PFSK-1 (cell line): ENCODE measurements around the gene GAP43.

Experiments
- FOXP2 ChIP-seq: optimal IDR thresholded peaks from 2 replicates; pipeline ENCODE3; 2011; ENCODE audit warnings: borderline replicate concordance, control low read depth, inconsistent platforms; ENCODE audit not compliant: insufficient read depth; ENCODE audit errors: extremely low read length, extremely low read depth
- POLR2AphosphoS5 ChIP-seq: IDR thresholded peaks from 2 replicates; pipeline ENCODE4 v1.6.1; 2012; ENCODE audit warnings: low read depth, mild to moderate bottlenecking, control low read depth, low read length, moderate library complexity
- REST ChIP-seq, 2 experiments: IDR thresholded peaks; 2 replicates each; pipeline versions ENCODE4 v1.6.1 to v1.8.0; 2011 to 2012; ENCODE audit warnings: low read depth in 2 of 2, low read length in 2 of 2, control low read depth in 1 of 2, inconsistent platforms in 1 of 2, mild to moderate bottlenecking in 1 of 2, moderate library complexity in 1 of 2; ENCODE audit not compliant: insufficient read depth in 1 of 2
- SIN3A ChIP-seq: IDR thresholded peaks from 2 replicates; pipeline ENCODE4 v1.6.1; 2012; ENCODE audit warnings: mild to moderate bottlenecking, low read length, moderate library complexity, borderline replicate concordance; ENCODE audit not compliant: insufficient read depth
- TAF1 ChIP-seq: IDR thresholded peaks from 2 replicates; pipeline ENCODE4 v1.6.1; 2012; ENCODE audit warnings: low read length, control low read depth, borderline replicate concordance; ENCODE audit not compliant: insufficient read depth

GAP43 gene

GRCh38 chr3:115708540-115708939, 85.2 kb downstream of the GAP43 start:
- no peak for TF ChIP-seq FOXP2
- no peak for TF ChIP-seq TAF1
- TF ChIP-seq REST (IDR thresholded peaks at IDR 0.05; ENCODE audit: insufficient read depth in 1 of 2, low read depth in 2 of 2, low read length in 2 of 2): no peak
- no peak for TF ChIP-seq POLR2AphosphoS5
- TF ChIP-seq SIN3A: no peak

GRCh38 chr3:115709093-115709492, 85.8 kb downstream of the GAP43 start:
- TF ChIP-seq TAF1: no peak
- no peak for TF ChIP-seq FOXP2
- no peak for TF ChIP-seq SIN3A
- no peak for TF ChIP-seq POLR2AphosphoS5
- TF ChIP-seq REST (IDR thresholded peaks at IDR 0.05; ENCODE audit: insufficient read depth in 1 of 2, low read depth in 2 of 2, low read length in 2 of 2): no peak

- TF ChIP-seq POLR2AphosphoS5: no peak
- no peak for TF ChIP-seq SIN3A
- TF ChIP-seq REST (IDR thresholded peaks at IDR 0.05; ENCODE audit: insufficient read depth in 1 of 2, low read depth in 2 of 2, low read length in 2 of 2): no peak
- no peak for TF ChIP-seq FOXP2
- no peak for TF ChIP-seq TAF1
These were observed 86.6 kb downstream of the GAP43 start for GRCh38 chr3:115709931-115710330.

- TF ChIP-seq POLR2AphosphoS5 (no peak), SIN3A (no peak), REST (IDR thresholded peaks at IDR 0.05; ENCODE audit: insufficient read depth in 1 of 2, low read depth in 2 of 2, low read length in 2 of 2) (no peak), FOXP2 (no peak), TAF1 (no peak)
These were observed 87.5 kb downstream of the GAP43 start for GRCh38 chr3:115710799-115711198.

- no peak for TF ChIP-seq FOXP2
- TF ChIP-seq SIN3A: no peak
- no peak for TF ChIP-seq REST (IDR thresholded peaks at IDR 0.05; ENCODE audit: insufficient read depth in 1 of 2, low read depth in 2 of 2, low read length in 2 of 2)
- TF ChIP-seq POLR2AphosphoS5: no peak
- TF ChIP-seq TAF1: no peak
These were observed 89.6 kb downstream of the GAP43 start for GRCh38 chr3:115712871-115713270.
